WERI-Rb-1 (cell line): ENCODE results near the gene CDC20B.

Experiments used
- DNase-seq: peaks from one replicate; pipeline ENCODE4 v3.0.0-alpha.2; 2020
- H3K27ac ChIP-seq: fragments of 250-450 bp; sonication (Bioruptor Pico); 2 replicates; pipeline ENCODE4 v1.5.1; 2020; ENCODE audit warnings: mild to moderate bottlenecking, moderate library complexity
- H3K27me3 ChIP-seq: fragments of 250-450 bp; sonication (Bioruptor Pico); 2 replicates; pipeline ENCODE4 v1.5.1; 2021; ENCODE audit warnings: mild to moderate bottlenecking, low read depth, moderate library complexity; ENCODE audit not compliant: insufficient read depth, severe bottlenecking
- H3K36me3 ChIP-seq: fragments of 250-450 bp; sonication (Bioruptor Pico); 2 replicates; pipeline ENCODE4 v1.5.1; 2020; ENCODE audit warnings: mild to moderate bottlenecking, moderate library complexity
- H3K4me3 ChIP-seq: 2 replicates; pipeline ENCODE4 v1.5.1; 2011; ENCODE audit warnings: low read depth, mild to moderate bottlenecking, control low read depth, low read length
- H3K9me3 ChIP-seq: fragments of 250-450 bp; sonication (Bioruptor Pico); 2 replicates; pipeline ENCODE4 v1.5.1; 2021; ENCODE audit warnings: mild to moderate bottlenecking, moderate library complexity; ENCODE audit not compliant: severe bottlenecking
- CTCF ChIP-seq: IDR thresholded peaks from 2 replicates; pipeline ENCODE4 v1.5.1; 2011; ENCODE audit warnings: low read depth, mild to moderate bottlenecking, control low read depth, inconsistent platforms, low read length

The CDC20B gene

DNA sequence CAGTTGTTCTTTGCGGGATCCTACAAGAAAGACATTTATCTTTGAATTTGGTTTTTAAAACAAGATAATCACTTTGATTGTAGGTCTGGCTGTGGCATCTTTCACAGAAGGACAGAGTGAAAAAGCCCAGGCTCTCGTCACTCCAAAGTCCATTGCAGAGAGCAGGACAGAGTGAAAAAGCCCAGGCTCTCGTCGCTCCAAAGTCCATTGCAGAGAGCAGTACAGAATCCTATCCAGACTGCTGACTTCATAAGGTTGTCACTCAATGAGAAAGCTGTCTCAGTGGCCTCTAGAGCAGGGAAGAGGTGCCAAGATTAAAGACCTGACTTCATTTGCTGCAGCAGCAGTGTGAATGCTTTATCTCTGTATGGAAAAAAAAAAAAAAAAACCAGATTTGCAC is 29.4 kb downstream of the CDC20B start:
- no peaks in the 10 kb centered on the region for H3K36me3 ChIP-seq
- no peaks in the 10 kb centered on the region for H3K9me3 ChIP-seq
- H3K4me3 ChIP-seq: no peak overlapping the region
- TF ChIP-seq CTCF: no peak
- no peak for DNase-seq
- H3K27ac ChIP-seq: no peak overlapping the region
- H3K27me3 ChIP-seq: peaks cover 28% of the 10 kb centered on the region

DNA sequence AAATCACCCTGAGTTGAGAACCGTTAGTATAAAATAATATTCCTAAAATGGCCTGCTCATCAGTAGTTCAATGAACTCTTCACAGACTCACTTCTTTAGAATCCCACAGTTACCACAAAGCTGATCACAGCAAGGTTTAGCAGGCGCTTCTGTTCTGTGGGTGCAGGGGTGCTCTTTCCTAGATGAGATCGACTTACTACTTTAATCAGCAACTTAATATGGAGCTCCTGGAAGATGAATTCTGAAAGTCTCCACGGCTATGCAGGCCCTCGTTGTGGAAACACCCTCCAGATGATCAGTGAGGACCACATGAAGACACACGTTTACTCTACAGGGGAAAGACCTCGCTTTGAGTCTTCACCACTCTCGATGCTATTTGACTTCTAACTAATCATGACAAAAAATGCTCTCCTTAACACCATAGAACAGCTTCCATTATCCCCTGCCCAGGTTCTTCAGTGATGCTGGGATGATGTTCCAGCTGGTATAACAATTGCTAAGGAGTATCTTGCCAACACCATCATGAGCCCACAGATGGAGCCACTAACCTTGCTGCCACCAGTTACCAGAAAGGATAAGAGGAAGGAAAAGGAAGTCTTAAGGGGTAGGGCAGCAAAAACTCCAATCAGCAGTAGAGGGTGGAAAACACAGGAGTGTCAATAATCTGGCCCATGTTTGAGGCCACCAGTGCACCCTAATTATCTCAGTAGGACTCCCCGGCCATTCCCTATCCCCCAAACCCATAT is 30.9 kb downstream of the CDC20B start:
- no peak overlapping the region for H3K4me3 ChIP-seq
- H3K36me3 ChIP-seq: no peaks in the 10 kb centered on the region
- H3K27ac ChIP-seq: no peak overlapping the region
- H3K27me3 ChIP-seq: peaks cover 28% of the 10 kb centered on the region
- no peak for TF ChIP-seq CTCF
- DNase-seq: no peak
- H3K9me3 ChIP-seq: no peaks in the 10 kb centered on the region

DNA sequence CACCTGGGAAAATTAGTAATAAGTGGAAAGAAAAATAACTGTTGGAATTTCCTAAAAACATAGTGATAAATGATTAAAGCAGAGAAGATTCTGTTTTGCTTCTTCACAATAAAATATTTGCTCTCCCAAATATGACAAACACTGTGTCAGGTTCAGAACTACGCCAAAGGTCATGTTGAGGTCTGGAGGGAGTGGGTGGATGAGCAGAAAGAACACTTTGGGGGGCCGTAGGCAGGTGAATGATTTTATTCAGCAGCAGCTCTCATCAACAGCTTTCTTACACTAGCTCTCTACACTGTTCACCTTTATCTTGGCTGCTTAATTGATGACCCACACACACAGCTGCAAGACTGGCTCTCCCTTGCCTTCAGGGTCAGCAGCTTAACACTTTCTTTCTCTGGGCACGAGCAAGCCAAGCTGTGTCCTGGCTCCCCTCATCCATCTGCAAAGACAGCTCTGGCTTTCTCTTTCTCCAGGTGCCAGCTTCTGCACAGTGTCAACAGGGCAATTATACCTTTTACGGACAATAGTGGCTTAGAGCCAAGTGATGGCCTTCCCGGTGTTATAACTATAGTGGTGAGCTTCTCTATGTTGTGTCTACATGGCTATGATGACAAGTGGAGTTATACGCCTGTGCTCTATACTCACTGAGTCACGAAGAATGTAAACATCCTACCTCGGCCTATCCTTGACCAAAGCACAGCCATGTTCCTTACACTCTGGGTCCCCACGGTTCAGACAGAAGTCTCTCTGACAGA is 31.9 kb downstream of the CDC20B start:
- Histone ChIP-seq H3K36me3 (no peaks in the 10 kb centered on the region), H3K4me3 (no peak overlapping the region), H3K27ac (no peak overlapping the region), H3K9me3 (no peaks in the 10 kb centered on the region), H3K27me3 (peaks cover 27% of the 10 kb centered on the region)
- TF ChIP-seq CTCF: no peak
- no peak for DNase-seq

GRCh38 chr5:55136521-55136920 is 36.5 kb downstream of the CDC20B start:
- no peak for DNase-seq
- no peaks in the 10 kb centered on the region for H3K36me3 ChIP-seq
- no peak for TF ChIP-seq CTCF
- no peaks in the 10 kb centered on the region for H3K9me3 ChIP-seq
- peaks cover 17% of the 10 kb centered on the region for H3K27me3 ChIP-seq
- no peak overlapping the region for H3K4me3 ChIP-seq
- H3K27ac ChIP-seq: no peak overlapping the region

GRCh38 chr5:55134053-55134722 is 38.8 kb downstream of the CDC20B start:
- TF ChIP-seq CTCF: no peak
- Histone ChIP-seq H3K9me3 (no peaks in the 10 kb centered on the region), H3K27ac (no peak overlapping the region), H3K4me3 (no peak overlapping the region), H3K36me3 (no peaks in the 10 kb centered on the region), H3K27me3 (peaks cover 16% of the 10 kb centered on the region)
- DNase-seq: no peak
